AG09309 (cell line): ENCODE results near the gene SLC35E2B.
A peak's percentile ranks its signal among the peaks of the same experiment; 100 is the strongest.
"Not testable (repeated sequence)": the region's sequence is repeated elsewhere in the genome, so short reads cannot be mapped to it uniquely, and the experiment has no call there.

ENCODE experiments used
- DNase-seq: peaks from one replicate; pipeline ENCODE4 v3.0.0-alpha.2; 2010; ENCODE audit warnings: low read depth
- H3K4me3 ChIP-seq: 2 replicates; pipeline ENCODE4 v1.5.1; 2011; ENCODE audit warnings: mild to moderate bottlenecking, low read depth, low read length, moderate library complexity; ENCODE audit not compliant: control insufficient read depth
- TF ChIP-seq, protein P1 (sequence below): IDR thresholded peaks from 2 replicates; pipeline ENCODE4 v1.5.1; 2011; ENCODE audit warnings: mild to moderate bottlenecking, low read depth, low read length, inconsistent platforms; ENCODE audit not compliant: insufficient read depth, control insufficient read depth; ENCODE audit errors: missing control alignments

Gene SLC35E2B

DNA sequence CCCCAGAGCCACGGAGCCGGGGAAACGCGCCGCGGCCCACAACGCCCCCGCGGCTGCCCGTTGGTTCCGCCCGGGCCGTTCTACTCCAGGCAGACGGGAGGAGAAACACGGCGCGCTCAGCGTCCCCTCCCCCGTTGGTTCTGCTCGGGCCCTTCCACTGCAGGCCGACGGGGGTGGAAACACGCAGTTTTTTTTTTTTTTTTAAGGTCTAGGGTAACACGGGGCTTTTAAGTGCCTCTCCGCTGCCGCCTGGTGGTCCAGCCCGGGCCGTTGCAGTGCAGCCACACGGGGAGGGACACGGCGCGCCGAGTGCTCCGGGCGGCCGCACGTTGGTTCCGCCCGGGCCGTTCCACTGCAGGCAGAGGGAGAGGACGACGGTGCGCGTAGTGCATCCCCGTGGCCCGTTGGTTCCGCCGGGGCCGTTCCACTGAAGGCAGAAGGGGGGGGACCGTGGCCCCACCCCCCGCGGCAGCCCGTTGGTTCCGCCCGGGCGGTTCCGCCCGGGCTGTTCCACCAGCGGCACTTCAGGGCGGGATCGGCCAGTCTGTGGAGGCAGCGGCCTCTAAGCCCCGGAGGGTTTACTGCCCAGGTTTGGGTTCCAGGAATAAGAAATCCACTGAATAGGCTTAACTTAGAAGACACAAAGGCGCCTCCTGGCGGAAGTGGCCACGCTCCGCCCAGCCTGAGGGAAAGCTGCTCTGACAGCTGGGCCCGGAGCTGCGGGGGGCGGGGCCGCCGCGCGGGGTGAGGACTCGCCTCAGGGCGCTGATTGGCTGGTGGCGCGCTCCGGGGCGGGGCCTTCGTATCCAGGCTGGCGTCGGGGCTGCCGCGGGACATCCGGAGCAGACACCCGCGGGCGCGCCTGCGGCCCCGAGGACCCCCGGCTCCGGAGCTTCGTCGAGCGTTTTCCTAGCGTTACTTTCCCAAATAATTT lies at the start of gene SLC35E2B:
Gene SLC35E2B, minus strand, starts transcription at position 82 of the 934 bp plus-strand sequence. CDS start 16,096 bp downstream, outside the sequence.
- peak within 1 kb of the TSS; percentile 51 for H3K4me3 ChIP-seq
- DNase-seq, result peak; percentile 83

DNA sequence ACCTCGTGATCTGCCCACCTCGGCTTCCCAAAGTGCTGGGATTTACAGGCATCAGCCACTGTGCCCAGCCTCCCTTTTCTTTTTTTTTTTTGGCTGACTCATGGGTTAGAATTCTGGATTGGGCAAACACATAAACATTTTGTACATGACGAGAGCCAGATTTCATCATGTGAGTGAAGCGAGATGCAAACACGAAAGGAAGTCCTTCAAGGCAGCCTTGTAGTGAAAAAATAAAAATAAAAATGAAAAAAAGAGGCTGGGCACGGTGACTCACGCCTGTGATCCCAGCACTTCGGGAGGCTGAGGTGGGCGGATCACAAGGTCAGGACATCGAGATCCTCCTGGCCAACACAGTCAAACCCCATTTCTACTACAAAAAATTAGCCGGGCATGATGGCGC lies 48.4 kb upstream of the SLC35E2B start:
- H3K4me3 ChIP-seq, result not testable (repeated sequence)
- peak; percentile 96 for DNase-seq

DNA sequence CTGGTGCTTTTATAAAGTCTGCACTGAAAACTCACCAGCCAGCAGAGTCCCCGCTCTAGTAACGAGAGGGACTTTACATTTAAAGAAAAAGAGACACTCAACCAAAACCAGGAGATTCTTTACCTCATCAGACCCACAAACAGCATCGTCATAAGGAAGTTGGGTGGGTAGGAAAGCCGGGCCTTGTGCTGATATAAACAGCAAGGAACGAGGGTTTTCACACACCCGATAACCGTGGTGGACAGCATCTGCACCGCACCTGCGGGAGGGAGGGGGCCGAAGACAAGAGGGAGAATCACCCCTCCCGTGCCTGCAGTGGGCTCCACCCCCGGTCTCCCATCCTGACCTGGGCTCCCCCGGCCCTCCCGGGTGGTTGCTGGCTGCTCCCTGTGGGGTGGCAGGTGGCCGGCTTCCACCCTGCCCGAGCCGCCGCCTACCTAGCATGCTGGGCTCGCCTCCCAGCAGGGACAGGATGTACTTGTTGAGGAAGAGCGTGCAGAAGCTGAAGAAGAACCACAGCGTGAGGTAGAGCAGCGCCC lies 46.3 kb upstream of the SLC35E2B start:
- DNase-seq, H3K4me3 ChIP-seq: not testable (repeated sequence)

DNA sequence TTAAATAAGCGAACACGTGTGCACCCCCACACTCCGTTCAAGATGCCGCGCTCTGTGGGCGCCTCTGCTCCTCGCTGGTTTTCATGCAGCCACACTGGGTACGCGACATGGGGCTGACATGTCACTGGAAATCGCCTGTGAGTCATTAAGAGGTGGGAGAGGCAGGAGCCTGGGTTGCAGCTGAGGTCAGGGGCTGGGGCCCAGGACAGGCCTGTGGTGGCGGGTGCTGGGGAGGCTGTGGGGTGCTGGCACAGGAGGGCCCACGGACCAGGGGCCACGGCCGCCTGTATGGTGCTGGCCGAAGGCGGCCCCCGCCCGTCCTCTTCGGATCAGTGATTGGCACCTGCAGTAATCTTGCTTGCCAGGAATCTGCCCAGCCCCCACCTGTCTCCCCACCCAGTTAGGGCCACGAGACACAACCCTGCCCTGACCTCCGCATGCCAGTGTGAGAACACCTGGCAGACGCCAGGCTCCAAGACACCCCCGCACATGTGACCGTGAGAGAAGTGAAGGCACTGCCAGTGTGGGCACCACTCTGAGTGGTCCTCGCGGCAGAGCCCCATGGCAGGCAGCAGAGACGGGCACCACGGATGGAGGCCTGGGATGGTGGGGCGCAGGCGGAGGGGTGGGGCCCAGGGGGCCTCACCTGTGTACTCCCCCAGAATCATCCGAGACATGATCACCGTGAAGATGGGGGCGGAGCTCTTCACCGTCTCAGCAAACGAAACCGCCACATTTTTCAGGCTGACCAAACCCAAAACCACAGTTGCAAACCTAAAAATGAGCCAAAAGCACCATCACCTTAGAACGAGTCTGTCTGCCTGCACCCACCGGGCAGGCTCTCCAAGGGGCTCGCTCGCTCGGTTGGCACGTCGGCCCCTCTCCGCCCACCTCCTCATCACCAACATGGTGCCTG lies 45.3 kb upstream of the SLC35E2B start:
- not testable (repeated sequence) for H3K4me3 ChIP-seq, DNase-seq

DNA sequence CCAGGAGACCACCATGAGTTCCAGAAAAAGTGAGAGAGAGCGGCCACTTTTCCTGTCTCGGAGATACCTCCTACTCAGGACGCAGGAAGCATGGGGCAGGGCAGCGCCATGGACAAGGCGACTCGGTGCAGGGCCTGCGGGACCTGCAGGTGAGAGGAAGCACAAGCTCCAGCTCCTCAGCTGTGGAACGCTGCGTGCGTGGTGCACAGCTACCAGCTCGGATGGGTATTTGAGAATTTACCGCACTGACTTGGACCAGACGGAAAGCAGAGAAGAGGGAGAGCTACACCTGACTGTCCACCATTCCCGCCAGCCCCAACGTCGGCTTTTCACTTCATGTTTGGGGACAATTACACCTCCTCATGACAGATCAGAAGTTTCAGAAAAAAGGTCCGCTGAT lies 39.8 kb upstream of the SLC35E2B start:
- no peak for DNase-seq
- TF ChIP-seq, protein P1, sequence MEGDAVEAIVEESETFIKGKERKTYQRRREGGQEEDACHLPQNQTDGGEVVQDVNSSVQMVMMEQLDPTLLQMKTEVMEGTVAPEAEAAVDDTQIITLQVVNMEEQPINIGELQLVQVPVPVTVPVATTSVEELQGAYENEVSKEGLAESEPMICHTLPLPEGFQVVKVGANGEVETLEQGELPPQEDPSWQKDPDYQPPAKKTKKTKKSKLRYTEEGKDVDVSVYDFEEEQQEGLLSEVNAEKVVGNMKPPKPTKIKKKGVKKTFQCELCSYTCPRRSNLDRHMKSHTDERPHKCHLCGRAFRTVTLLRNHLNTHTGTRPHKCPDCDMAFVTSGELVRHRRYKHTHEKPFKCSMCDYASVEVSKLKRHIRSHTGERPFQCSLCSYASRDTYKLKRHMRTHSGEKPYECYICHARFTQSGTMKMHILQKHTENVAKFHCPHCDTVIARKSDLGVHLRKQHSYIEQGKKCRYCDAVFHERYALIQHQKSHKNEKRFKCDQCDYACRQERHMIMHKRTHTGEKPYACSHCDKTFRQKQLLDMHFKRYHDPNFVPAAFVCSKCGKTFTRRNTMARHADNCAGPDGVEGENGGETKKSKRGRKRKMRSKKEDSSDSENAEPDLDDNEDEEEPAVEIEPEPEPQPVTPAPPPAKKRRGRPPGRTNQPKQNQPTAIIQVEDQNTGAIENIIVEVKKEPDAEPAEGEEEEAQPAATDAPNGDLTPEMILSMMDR, result no peak
- no peak overlapping the region for H3K4me3 ChIP-seq

DNA sequence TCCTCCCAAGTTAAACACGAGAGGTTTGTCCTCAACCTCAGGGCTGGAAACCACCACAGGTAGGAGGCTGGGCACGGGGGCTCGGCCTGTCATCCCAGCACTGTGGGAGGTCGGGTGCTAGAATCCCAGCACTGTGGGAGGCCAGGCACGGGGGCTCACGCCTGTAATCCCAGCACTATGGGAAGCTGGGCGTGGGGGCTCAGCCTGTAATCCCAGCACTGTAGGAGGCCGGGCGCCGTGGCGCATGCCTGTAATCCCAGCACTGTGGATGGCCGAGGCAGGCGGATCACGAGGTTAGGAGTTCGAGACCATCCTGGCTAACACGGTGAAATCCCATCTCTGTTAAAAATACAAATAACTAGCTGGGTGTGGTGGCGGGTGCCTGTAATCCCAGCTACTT lies 38.3 kb upstream of the SLC35E2B start:
- DNase-seq, result no peak
- H3K4me3 ChIP-seq, result no peak overlapping the region
- TF ChIP-seq, protein P1, result no peak

DNA sequence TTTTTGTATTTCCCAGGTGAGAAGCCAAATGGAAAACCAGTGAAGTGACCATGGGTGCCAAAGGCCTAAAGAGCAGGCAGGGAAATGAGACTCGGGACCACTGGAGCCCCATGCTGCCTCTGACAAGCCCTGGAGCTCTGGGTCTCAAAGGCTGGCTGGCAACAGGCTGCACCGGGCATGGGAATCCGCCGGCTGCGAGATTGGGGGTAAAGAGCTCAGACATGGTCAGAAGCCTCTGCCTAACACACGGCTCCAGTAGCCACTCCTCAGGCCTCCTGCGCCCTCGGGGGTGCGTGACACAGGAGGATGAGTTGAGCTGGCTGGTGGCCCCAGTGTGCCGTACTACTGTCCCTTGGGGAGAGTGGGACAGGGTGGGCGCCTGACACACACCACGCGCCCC lies 37.6 kb upstream of the SLC35E2B start:
- not testable (repeated sequence) for H3K4me3 ChIP-seq, DNase-seq

DNA sequence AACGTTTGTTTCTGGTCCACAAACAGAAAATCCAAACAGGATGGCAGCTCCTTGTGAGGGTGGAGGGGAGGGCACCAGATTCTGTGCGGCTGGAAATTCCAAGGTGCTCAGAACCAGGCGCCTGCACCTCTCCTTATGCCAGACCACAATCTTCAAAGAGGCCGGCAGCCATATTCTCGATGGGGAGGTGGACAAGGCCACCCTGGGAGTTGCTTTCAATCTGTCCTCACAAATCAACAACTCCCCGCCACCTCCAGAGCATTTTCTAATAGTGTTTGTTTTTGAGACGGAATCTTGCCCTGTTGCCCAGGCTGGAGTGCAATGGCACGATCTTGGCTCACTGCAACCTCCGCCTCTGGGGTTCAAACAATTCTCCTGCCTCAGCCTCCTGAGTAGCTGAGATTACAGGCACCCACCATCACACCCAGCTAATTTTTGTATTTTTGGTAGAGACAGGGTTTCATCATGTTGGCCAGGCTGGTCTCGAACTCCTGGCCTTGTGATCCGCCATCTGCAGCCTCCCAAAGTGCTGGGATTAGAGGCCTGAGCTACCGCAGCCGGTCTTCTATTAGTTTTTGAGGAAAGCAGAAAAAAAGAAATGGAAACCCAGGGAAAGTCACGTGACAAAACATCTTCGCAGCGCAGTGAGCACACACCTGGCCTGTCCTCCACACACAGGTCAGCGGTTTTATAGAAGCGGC lies 36.7 kb upstream of the SLC35E2B start:
- DNase-seq, H3K4me3 ChIP-seq: not testable (repeated sequence)

DNA sequence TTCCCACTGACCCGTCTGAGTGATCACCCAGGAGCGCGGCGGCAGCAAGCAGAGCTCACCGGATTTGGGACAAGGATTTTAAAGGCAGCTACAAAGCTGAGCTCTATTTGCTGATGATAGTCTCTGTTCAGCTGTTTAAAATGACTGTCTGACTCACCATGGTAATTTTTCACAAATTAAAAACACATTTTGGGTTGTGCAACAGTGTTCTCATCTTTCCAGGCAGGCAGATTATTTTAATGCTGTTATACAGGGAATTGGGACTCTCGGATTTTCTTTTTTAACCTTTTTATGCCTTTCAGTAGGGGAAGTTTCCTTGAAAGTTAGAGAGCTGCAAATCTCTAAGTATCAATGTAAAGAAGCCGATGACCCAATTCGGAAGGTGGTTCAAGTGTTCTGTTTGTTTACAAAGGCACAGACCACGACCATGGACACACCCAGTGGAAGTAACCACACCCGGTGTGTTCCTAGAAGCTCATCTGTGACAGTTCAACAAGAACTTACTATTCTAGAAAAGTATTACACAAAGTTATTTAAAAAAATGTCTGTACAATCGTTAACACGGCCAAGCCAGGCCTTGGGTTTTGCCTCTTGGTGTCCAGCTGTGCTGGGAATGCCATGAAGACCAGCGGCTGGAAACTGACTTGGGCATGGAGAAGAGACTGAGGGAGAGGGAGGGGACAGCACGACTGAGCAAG lies 35.9 kb upstream of the SLC35E2B start:
- H3K4me3 ChIP-seq, result not testable (repeated sequence)
- peak; percentile 28 for DNase-seq

DNA sequence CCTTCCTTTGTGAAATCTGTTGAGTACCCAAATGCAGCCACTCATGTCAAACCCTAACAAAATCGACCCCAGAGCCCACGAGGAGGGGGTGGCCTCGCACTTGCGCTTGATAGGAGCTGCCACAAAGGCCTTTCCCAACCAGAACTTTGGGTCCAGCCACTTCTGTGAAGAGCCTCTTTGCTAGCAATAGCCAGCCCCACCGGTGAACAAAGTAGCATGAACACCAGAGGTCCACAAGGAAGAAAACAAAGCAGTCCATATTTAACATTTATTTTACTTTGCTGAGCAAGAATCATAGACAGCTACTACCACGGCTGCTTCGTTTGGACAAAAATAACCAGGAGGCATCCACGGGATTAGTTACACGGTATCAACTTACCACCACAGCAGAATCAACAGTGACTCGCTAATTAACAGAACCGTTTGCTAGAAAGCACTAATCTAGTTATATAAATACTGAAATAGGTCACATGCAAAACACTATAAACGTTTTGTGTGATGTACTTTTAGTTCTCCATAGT lies 34.6 kb upstream of the SLC35E2B start:
- not testable (repeated sequence) for DNase-seq

DNA sequence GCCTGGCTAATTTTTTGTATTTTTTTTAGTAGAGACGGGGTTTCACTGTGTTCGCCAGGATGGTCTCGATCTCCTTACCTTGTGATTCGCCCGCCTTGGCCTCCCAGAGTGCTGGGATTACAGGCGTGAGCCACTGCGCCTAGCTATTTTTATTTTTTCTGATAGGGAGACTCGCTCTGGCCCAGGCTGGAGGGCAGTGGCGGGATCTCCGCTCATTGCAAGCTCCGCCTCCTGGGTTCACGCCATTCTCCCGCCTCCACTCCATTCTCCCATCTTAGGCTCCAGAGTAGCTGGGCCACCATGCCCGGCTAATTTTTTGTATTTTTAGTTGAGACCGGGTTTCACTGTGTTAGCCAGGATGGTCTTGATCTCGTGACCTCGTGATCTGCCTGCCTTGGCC lies 33.5 kb upstream of the SLC35E2B start:
- DNase-seq, H3K4me3 ChIP-seq: not testable (repeated sequence)

More for the DNA sequence above, 34.6 kb upstream of the SLC35E2B start:
- not testable (repeated sequence) for H3K4me3 ChIP-seq
